GM12874 (cell line): ENCODE measurements around the gene DHX29.

Experiments
- TF ChIP-seq, protein P1 (sequence below): IDR thresholded peaks from 2 replicates; pipeline ENCODE4 v1.5.1; 2011; ENCODE audit warnings: low read depth, mild to moderate bottlenecking, control low read depth, low read length, moderate library complexity; ENCODE audit not compliant: insufficient read depth

DHX29 gene

DNA sequence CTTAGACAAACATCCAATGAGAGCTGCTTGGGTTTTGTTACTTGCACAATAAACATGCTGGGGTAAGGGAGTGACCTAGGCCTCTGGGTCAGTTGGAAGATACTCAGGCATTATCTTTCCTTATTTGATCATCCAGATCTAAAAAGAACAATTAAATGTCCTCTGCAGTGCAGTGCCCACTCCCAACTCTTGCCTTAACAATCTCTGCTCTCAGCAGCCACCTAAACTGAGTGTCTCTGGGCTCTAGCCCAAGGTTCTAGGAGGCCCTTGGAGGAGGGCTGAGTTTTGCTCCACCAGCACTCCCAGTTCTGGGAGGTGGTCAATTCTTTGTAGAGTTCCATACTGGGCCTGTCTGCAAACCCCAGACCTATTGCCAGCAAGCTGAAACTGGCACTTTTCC, 82.1 kb downstream of the DHX29 start:
- TF ChIP-seq, protein P1, sequence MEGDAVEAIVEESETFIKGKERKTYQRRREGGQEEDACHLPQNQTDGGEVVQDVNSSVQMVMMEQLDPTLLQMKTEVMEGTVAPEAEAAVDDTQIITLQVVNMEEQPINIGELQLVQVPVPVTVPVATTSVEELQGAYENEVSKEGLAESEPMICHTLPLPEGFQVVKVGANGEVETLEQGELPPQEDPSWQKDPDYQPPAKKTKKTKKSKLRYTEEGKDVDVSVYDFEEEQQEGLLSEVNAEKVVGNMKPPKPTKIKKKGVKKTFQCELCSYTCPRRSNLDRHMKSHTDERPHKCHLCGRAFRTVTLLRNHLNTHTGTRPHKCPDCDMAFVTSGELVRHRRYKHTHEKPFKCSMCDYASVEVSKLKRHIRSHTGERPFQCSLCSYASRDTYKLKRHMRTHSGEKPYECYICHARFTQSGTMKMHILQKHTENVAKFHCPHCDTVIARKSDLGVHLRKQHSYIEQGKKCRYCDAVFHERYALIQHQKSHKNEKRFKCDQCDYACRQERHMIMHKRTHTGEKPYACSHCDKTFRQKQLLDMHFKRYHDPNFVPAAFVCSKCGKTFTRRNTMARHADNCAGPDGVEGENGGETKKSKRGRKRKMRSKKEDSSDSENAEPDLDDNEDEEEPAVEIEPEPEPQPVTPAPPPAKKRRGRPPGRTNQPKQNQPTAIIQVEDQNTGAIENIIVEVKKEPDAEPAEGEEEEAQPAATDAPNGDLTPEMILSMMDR = no peak

DNA sequence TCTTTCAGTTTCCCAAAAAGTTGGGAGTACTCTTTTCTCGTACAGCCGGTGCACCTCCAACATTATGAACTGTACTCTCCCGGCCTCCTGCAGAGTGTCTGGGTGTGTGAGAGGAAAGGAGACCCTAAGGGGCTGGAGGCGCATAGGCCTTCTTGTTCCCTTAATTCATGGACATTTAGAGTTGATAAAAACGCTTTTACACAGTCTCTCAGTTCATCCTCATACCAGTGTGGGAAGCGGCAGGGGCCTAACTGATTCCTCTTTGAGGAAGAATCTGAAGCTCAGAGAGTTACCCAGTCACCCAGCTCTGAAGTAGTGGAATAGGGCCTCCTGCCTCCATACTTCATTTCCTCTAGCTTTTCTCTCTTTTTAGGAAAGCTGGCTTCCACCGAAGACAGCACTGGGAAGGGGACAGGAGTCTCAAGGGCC, 83.7 kb downstream of the DHX29 start:
- TF ChIP-seq, protein P1 = no peak

DNA sequence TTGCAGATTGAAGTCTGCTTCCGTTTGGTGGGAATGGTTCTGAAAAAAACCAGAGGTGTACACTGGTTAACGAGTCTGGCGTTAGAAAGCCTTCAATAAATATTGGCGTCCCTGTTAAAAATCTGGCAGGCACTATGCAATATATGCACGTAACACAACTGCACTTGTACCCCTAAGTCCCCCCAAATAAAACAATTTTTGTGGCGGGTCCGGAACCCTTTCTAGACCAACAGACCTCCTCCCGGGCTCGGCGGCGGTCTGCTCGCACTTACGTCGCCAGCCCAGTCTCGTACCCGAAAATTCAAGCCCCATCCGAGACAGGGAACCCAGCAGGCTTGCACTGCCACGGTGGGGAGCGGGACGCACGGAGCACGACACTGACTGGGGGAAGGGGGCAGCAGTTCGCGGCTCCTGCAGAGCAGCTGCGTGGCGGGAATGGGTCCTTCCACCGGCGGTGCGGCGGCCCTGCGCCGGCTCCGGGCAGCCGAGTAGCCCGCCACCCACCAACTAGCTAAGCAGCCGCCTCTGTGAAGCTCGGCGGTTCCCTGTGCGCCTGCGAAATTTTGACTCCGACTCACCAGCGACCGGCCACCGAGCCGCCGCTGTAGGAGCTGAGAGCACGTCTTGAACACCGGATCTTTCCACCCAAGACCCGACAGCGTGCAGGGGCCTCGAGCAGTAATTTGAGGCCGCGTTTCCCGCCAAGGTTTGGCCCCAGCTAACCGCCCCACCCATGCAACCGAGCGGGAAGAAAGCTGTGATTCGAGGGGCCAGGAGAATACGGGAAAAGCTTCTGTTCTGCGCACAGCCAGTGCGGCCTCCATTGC, 84.3 kb downstream of the DHX29 start:
- TF ChIP-seq, protein P1 = no peak

DNA sequence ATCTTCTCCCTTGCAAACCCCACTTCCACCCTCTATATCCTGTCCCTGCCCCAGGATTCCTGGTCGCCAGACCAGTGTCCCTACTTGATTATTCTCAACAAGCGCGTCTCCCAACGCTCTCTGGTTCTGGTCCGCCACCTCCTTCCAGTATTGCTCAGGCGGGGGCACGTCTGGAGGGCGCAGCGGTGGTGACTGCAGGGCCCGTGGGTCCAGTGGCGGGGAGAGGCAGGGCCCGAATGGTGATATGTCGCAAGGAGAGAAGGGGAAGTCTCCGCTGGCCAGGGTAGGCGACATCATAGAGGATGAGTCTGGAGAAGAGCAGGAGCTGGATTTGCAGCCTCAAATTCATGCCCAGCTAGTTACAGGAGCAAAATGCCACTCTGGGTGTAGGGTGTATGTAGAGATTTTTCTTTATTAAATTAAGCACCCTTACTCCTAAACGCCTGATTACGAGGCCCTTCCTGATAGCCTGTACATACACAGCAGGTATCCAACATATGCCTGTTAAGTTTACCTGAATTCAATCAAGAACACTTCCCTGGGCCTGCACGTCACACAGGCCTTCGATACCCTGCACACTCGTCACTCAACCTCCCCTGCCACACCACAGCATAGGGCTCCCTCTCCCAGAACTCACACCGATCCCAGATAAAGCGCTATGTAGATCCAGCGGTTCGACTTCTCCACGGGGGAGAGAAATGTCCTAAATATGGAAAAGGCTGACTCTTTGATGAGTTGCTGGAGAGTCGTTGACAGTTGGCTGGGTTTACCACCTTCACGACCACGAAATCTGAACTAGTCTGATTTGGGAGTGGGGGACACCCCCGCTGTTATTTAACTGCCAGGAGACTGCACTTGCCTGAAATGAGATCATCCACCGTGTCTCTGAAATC, 85.2 kb downstream of the DHX29 start:
- TF ChIP-seq, protein P1 = no peak

DNA sequence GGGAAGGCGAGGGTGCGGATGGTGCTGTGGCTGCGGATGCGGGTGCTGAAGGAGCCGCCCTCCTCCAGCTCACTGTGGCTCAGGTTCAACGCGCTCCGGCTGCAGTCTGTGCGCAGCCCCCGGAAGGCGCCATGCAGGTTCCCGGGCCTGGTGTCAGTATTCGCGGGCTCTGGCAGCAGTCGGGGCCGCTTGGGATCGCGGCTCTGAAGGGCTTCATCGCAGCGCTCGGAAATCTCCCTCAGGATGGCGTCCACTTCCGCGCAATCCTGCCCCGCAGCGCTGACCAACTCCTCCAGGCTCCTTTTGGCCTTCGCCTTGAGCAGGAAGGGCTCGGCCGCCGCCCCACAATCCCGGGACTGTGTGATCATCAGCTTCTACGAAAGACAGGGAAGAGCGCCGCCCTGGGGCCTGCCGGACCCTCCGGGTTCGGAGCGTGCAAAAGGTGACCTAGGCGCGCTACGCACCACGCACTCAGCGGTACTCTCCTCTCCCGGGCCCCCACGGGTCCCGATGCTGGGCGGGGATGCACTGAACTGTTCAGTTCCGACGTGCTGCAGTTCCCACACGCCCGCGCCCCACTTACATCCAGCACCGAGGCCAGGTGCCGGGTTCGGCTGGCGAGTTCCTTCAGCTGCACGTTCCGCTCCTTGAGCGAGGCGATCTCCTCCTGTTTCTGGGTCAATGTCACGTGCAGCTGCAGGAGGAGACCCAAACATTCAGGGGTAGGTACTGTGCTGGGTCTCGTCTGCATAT, 86.9 kb downstream of the DHX29 start:
- TF ChIP-seq, protein P1 = no peak

DNA sequence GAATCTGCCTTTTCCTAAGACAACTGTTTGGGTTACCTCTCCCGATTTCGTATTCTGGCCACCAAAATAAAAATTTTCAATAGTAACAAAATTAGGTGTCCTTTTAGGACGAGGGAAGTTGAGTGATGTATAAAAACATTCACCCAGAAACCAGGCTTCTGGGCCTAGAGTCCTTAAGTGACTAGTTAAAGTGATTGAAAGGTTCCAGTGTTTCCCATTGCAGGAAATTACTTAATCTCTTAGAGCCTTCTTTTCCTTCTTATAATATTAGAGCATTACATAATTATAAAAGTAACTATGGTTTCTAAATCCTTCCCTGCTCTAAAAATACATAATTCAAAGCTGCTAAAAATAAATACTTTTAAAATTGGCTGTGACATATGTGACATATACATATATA, 87.7 kb downstream of the DHX29 start:
- TF ChIP-seq, protein P1 = no peak

DNA sequence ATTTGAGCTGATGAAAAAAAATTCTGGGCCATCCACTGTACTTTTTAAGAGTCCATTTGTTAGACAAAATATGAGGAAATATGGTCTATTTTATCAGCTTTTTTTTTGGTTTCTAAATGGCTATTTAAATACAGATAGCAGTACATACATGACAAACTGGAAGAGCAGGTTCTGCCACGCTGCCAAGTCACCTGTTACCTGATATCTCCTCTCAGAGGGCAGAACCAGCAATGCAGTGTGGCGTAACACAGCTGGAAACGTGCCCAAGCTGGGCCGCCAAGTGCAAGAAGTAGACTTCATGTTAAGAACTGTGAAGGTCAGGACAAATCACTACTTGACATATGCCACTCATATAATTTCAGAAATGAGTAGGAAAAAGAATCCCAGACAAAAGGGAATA, 88.5 kb downstream of the DHX29 start:
- TF ChIP-seq, protein P1 = no peak
